ENCODE results near the gene PLEKHM2.

Gene PLEKHM2

GRCh38 chr1:15687446-15687845 is 3.3 kb downstream of the PLEKHM2 start:
- TF ChIP-seq ZNF565 (CRISPR knock-in tag; conservative IDR thresholded peaks at IDR 0.05; ENCODE audit: low read depth), result no peak
- no peak for TF ChIP-seq TOX (CRISPR knock-in tag; IDR thresholded peaks at IDR 0.05; ENCODE audit: borderline replicate concordance)
- TF ChIP-seq ZFP30 (CRISPR knock-in tag; IDR thresholded peaks at IDR 0.05), result no peak
- TF ChIP-seq CSRNP3 (CRISPR knock-in tag; IDR thresholded peaks at IDR 0.05), result no peak
- TF ChIP-seq GLIS3 (CRISPR knock-in tag; IDR thresholded peaks at IDR 0.05), result no peak
- no peak for TF ChIP-seq ZC3H10 (CRISPR knock-in tag; IDR thresholded peaks at IDR 0.05)
- TF ChIP-seq BACH2 (CRISPR knock-in tag; IDR thresholded peaks at IDR 0.05; ENCODE audit: borderline replicate concordance), result no peak
- no peak for TF ChIP-seq CREB5 (CRISPR knock-in tag; IDR thresholded peaks at IDR 0.05; ENCODE audit: low read depth)
- no peak for TF ChIP-seq ZNF8 (CRISPR knock-in tag; IDR thresholded peaks at IDR 0.05)
- TF ChIP-seq ZNF70 (CRISPR knock-in tag; IDR thresholded peaks at IDR 0.05), result no peak
- no peak for TF ChIP-seq CSDC2 (CRISPR knock-in tag; IDR thresholded peaks at IDR 0.05)
- TF ChIP-seq ESRRG (CRISPR knock-in tag; IDR thresholded peaks at IDR 0.05), result no peak
- no peak for TF ChIP-seq TCF4 (CRISPR knock-in tag; IDR thresholded peaks at IDR 0.05; ENCODE audit: borderline replicate concordance)
- TF ChIP-seq ARNTL (CRISPR knock-in tag; IDR thresholded peaks at IDR 0.05; ENCODE audit: borderline replicate concordance, low read depth), result no peak
- TF ChIP-seq TSHZ2 (CRISPR knock-in tag; IDR thresholded peaks at IDR 0.05), result no peak
- no peak for TF ChIP-seq OSR1 (CRISPR knock-in tag; IDR thresholded peaks at IDR 0.05)
- no peak for TF ChIP-seq ZFP3 (CRISPR knock-in tag; IDR thresholded peaks at IDR 0.05)
- TF ChIP-seq PATZ1 (CRISPR knock-in tag; IDR thresholded peaks at IDR 0.05; ENCODE audit: borderline replicate concordance), result no peak
- no peak for TF ChIP-seq ISL1 (CRISPR knock-in tag; IDR thresholded peaks at IDR 0.05)
- no peak for ATAC-seq

- TF ChIP-seq RARB (CRISPR knock-in tag; IDR thresholded peaks at IDR 0.05) (no peak), ZNF70 (CRISPR knock-in tag; IDR thresholded peaks at IDR 0.05) (no peak), TSHZ2 (CRISPR knock-in tag; IDR thresholded peaks at IDR 0.05) (no peak), ESRRG (CRISPR knock-in tag; IDR thresholded peaks at IDR 0.05) (no peak), ZC3H10 (CRISPR knock-in tag; IDR thresholded peaks at IDR 0.05) (no peak), ARNTL (CRISPR knock-in tag; IDR thresholded peaks at IDR 0.05; ENCODE audit: borderline replicate concordance, low read depth) (no peak), ISL1 (CRISPR knock-in tag; IDR thresholded peaks at IDR 0.05) (no peak), CSDC2 (CRISPR knock-in tag; IDR thresholded peaks at IDR 0.05) (no peak), CSRNP3 (CRISPR knock-in tag; IDR thresholded peaks at IDR 0.05) (no peak), PATZ1 (CRISPR knock-in tag; IDR thresholded peaks at IDR 0.05; ENCODE audit: borderline replicate concordance) (no peak), BACH2 (CRISPR knock-in tag; IDR thresholded peaks at IDR 0.05; ENCODE audit: borderline replicate concordance) (no peak), POU6F1 (CRISPR knock-in tag; IDR thresholded peaks at IDR 0.05; ENCODE audit: borderline replicate concordance, low read depth) (no peak)
- no peak for ATAC-seq
Measured at GRCh38 chr1:15690317-15690716, 6.2 kb downstream of the PLEKHM2 start.
